GM18511 (cell line): ENCODE measurements around the gene MBD3L2.
"Not testable (repeated sequence)": the region's sequence is repeated elsewhere in the genome, so short reads cannot be mapped to it uniquely, and the experiment has no call there.

ENCODE experiments used
- ATAC-seq: cut with Tn5 transposase; IDR thresholded peaks from one replicate; pipeline ENCODE4 v1.9.1; 2021; ENCODE audit warnings: mild to moderate bottlenecking, moderate library complexity; ENCODE audit not compliant: unreplicated experiment

Gene MBD3L2

DNA sequence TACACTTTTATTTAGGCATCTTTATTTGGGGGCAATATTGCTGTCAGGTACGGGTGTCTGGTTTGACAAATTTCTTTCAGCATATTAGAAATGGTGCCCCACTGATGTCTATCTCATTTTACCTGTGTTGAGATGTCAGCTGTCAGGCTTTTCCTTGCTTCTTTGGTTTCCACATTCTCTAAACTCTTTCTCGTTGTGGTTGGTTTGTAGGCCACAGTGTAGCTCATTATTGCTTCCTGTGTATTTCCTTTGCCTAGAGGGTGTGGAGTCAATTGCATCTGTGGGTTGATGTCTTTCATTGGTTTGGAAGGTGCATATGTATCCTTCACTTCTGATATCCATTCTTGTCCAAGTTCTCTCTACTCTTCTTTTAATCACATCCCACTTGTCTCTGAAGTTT lies 10.9 kb downstream of the MBD3L2 start:
- not testable (repeated sequence) for ATAC-seq

DNA sequence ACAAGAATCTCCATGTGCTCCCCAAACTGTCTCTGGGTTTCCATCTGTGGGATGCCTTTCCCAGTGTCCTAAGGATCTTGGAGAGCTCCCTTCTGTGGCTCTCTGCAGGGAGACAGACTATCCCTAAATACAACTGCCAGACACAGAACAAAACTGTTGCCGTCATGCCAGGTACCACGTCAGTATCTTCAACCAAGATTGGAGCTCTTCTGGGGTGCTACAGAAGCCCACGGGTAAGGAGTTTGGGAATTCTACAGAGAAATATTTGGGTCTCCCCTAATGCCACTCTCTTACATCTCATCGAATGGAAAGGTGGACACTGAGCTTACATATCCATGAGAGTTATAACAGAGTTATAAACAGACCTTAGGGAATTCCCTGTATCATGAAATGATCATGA lies 14.2 kb downstream of the MBD3L2 start:
- no peak for ATAC-seq

DNA sequence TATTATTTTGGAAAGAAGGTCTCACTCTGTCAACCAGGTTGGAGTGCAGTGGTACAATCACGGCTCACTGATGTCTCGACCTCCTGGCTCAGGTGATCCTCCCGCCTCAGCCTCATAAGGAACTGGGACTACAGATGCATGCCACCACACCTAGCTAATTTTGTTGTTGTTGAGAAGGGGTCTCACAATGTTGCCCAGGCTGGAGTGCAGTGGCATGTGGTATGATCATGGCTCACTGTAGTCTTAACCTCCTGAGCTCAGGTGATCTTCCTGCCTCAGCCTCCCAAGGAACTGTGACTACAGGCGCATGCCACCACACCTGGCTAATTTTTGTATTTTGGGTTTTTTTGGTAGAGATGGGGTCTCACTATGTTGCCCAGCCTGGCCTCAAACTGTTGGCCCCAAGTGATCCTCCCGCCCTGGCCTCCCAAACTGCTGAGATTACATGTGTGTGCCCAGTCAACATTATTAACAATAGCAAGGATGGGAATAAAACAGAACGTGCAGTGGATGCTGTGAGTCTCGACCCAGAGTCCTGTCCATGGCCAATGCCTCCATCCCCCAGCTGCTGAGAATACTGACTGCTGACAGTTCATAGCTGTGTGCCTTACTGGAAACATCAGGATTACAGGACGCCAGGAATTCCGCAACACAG lies 14.8 kb downstream of the MBD3L2 start:
- no peak for ATAC-seq

DNA sequence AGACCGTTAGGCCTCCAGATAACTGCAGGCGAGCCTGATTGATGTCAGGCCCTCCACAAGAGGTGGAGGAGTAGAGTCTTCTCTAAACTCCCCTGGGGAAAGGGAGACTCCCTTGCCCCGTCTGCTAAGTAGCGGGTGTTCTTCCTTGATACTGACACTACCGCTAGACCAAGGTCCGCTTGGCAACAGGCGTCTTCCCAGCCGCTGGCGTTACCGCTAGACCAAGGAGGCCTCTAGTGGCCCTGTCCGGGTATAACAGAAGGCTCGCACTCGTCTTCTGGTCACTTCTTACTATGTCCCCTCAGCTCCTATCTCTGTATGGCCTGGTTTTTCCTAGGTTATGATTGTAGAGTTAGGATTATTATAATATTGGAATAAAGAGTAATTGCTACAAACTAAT lies 18.0 kb downstream of the MBD3L2 start:
- not testable (repeated sequence) for ATAC-seq

DNA sequence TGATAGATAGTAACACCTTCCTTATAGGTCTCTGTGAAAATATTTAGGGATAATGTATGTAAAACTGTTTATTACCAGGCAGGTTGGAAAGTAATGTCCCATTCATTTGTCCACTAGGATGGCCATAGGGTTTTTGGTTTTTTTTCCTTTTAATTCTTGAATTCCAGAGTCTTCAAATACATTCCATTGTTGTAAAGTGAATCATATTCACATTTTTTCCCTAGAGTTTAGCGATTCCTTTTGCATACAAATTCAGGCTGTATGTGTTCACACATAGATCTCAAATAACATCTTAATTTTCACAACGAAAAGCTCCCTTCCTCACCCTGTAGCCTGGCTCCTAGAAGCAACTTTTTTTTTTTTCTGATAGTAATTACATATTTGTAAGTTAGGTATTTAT lies 18.6 kb downstream of the MBD3L2 start:
- ATAC-seq = no peak

DNA sequence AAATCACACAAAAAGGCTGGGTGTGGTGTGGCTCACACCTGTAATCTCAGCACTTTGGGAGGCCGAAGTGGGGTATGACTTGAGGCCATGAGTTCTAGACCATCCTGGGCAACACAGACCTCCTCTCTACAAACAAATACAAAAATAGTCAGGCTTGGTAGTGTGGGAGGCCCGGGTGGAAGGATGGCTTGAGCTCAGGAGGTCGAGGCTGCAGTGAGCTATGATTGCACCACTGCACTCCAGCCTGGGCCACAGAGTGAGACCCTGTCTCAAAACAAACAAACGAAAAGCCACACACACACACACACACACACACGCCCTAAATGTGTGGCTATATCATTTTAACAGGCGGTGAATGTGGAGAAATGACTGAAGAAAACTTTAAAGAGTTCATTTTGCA lies 19.5 kb downstream of the MBD3L2 start:
- ATAC-seq = no peak

DNA sequence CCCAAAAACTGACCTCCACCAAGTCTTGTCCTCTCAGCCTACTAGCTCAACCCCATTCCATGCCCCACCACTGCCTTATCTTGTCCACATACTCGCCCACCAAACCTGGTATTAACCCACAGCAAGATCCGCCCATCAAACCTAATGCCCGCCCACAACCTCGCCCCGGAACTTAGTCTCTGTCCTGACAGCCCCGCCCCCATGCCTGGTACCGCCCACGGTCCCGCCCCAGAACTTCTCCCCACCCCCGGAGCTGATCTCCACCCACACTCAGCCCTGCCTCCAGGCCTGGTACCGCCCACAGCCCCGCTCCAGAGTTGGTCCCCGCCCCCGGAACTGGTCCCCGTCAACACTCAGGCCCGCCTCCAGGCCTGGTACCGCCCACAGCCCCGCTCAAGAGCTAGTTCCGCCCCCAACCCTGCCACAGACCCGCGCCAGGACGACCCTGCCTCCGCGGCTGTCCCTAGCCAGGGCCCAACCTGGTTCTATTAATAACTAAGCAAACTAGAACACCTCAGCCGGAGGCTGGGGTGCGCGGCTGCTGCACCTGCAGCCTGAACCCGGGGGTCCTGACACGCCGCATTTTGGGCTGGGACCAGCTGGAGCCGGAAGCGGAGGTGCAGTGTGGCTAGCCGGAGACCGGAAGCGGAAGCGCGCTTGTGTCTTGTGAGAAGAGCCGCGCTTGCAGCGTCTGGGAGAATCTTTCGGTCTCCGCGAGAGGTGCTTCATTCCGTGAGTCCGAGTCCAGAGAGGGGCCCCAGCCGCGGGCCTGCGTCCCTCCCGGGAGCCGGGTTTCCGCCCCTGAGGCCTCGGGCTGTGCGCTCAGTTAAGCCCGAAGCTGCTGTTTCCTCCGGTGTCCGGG lies 20.2 kb downstream of the MBD3L2 start, which contains the start of gene ZNF557:
Gene ZNF557 (plus strand): TSS at position 662 of the 862 bp plus-strand sequence. CDS start 5,372 bp downstream, outside the sequence.
- peak; percentile 94 for ATAC-seq

DNA sequence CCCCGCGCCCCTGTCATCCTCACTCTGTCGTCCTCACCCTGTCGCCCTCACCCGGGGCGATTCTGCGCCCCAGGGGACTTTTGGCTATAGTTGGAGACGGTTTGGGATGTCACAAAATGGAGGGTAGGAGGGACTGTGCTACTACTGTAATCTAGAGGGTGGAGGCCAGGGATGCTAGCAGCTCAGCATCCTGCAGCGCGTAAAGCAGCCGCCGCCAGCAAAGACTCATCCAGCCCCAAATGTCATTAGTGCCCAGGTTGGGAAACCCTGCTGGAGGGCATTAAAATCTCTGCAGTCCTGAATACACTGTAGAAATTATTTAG lies 20.7 kb downstream of the MBD3L2 start:
- ATAC-seq = peak; percentile 38

DNA sequence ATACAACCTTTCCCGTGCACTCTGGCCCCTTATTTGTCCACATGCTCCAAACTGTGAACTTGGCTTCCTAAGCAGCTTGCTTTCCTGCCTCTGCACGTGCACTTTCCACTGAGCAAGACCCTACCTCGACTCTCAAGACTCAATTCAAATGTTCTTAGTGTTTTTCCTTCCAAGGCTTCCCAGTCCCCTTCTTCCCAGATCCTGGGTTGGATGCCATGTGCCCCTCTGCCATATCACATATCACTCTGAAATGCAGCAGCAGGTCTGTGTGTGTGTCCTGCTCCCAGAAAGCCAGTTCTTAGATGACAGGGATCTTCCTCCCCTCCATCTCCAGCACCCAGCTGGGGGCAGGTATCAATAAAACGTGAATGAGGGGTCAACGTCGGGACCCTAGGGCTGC lies 23.4 kb downstream of the MBD3L2 start:
- no peak for ATAC-seq

DNA sequence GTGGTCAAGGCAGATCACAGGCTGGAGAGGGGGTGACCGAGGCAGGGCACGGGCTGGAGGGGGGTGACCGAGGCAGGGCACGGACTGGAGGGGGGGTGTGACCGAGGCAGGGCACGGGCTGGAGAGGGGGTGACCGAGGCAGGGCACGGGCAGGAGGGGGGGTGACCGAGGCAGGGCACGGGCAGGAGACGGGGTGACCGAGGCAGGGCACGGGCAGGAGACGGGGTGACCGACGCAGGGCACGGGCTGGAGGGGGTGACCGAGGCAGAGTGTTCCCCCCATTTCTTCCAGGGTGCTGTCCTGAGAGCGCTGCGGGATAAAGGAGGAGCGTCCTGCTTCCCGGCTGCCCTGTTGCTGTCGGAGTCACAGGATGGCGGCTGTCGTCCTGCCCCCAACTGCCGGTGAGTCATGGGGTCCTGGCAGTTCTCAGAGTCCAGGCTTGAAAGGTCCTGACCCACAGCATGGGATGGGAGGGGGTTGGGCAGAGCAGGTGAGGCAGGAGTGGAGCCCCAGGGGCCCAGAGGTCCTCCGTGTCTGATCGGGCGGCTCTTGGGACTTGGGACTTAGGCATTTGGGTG lies 25.7 kb downstream of the MBD3L2 start:
- no peak for ATAC-seq

DNA sequence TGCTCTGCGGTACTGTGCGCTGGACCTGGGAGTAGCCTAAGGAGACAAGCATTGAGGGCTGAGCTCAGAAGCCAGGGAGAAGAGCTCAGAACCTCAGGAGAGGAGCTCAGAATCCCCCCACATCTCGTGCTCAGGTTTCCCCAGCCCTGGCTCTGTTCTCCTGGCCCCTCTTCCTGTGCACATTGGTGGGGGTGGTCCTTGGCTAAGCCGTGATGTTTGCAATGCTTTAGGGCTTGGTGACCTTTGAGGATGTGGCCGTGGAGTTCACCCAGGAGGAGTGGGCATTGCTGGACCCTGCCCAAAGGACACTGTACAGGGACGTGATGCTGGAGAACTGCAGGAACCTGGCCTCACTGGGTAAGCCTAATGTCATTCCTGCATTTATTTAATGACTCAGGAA lies 27.0 kb downstream of the MBD3L2 start:
- ATAC-seq = no peak

DNA sequence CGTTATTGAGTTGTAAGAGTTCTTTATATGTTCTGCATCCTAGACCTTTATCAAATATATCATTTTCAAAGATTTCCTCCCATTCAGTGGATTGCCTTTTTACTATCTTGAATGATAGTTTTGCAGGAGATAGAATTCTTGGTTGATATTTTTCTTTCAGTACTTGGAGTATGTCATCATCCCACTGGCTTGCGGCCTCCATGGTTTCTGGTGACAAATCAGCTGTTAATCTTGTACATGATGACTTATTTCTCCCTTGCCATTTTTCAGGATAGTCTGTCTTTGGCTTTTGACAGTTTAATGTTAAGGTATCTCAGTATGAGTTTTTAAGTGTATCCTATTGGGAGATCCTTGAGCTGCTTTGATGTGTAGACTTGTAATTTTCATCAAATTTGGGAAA lies 28.9 kb downstream of the MBD3L2 start:
- ATAC-seq = no peak

DNA sequence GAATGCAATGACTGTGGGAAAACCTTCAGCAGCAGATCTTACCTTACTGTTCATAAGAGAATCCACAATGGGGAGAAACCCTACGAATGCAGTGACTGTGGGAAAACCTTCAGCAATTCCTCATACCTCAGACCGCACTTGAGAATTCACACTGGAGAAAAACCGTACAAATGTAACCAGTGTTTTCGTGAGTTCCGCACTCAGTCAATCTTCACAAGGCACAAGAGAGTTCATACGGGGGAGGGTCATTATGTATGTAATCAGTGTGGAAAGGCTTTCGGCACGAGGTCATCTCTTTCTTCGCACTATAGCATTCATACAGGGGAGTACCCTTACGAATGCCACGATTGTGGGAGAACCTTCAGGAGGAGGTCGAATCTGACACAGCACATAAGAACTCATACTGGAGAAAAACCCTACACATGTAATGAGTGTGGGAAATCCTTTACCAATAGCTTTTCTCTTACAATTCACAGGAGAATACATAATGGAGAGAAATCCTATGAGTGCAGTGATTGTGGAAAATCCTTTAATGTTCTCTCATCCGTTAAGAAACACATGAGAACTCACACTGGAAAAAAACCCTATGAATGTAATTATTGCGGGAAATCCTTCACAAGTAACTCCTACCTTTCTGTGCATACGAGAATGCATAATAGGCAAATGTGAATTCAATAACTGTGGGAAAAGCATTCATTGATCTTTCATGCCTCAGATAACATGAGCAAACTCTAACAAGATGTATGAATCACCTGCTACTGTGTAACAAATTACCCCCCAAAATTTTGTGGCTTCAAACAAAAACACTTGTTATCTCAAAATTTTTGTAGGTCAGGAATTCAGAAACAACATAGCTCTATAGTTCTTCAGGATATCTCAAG lies 34.2 kb downstream of the MBD3L2 start:
- no peak for ATAC-seq

DNA sequence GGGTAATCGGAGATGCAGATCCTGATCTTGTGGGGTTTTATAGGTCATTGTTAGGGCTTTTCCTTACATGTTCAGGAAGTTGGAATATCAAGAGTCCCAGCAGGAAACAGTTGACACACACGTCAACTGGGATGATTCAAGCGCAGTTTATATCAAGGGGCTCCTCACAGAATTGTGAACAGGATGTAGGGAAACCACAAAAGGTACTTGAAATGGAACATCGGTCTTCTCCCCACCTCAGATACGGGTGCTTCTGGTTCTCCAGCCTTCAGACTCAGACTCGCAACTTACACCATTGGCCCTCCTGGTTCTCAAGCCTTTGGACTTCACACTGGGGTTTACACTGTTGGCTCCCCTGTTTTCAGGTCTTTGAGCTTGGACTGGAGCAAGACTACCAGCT lies 39.9 kb downstream of the MBD3L2 start:
- ATAC-seq = no peak

DNA sequence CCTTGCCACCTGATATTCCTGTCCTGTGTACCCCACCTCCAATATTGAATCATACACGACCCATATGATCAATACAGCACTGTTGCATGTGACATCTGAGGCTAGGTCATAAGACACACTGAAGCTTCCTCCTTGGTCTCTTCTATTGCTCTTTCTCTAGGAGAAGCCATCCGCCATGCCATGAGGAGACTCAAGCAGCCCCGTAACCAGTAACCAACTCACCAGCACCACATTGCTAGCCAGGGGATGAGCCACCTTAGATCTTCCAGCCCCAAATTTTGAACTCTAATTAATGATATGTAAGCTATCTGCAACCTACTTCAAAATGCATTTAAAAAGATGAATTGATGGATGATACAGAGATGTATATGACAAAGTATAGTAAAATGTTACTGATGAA lies 49.0 kb downstream of the MBD3L2 start:
- no peak for ATAC-seq

DNA sequence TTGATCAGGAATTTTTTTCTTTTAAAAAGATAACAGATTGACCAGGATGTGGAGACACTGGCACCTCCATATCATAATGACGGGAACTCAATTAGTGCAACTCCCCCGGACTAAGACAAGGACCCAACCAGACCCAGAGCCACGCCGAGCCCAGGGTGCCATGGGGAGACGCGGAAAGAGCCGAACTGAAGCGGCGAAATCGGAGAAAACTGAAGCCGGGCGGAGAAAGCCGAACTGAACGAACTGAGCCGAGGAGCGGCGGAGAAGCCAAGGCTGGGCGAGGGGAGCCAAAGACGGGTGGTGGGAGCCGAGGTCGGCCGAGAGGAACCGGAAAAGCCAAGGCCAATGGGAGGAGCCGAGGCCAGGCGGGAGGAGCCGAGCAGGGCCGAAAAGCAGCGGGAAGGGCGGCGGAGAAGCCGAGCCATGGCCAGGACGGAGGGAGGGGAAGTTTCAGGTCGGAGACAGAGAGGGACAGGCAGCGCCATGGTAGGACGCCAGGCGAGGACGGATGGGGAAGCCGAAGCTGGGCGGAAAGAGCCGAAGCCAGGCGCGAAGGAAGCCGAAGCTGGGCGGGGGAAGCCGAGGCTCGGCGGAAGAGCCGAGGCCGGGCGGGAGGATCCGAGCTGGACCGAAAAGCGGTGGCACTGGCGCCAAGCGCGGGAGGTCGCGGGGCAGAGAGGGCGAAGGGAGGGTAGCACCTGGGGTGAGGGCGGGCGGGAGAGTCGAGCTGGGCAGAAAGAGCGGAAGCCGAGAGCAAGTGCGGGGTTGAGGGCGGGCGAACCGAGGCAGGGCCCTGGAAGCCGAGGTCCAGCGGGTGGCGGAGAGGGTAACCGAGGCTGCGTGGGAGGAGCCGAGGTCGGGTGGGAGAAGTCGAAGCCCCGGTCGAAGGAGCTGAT lies 49.8 kb downstream of the MBD3L2 start:
- peak; percentile 84 for ATAC-seq

DNA sequence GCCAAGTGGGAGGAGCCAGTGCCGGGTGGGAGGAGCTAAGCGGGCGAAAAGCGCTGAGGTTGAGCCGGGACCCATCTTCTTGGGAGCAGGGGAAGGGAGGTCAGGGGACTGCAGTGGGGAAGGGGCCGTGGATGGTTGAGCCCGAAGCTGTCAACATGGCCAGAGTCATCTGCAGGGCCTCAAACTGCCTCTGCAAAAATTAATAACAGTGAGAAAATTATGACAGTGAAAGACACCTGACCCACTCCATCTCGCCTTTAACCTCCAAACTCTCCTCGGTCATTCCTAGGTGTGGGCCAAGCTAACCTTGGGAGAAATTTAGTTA lies 50.4 kb downstream of the MBD3L2 start:
- no peak for ATAC-seq
